GM21529 (cell line): ENCODE results near the gene APEH.

Experiments
- ATAC-seq: cut with Tn5 transposase; IDR thresholded peaks from one replicate; pipeline ENCODE4 v1.9.1; 2021; ENCODE audit not compliant: unreplicated experiment

APEH gene

GRCh38 chr3:49673715-49674496, at the start of gene APEH:
Gene APEH (plus strand): TSS chr3:49674351. CDS start chr3:49674402, 51 bp downstream.
- peak; percentile 82 for ATAC-seq

GRCh38 chr3:49625071-49625470, 49.1 kb upstream of the APEH start:
- no peak for ATAC-seq

DNA sequence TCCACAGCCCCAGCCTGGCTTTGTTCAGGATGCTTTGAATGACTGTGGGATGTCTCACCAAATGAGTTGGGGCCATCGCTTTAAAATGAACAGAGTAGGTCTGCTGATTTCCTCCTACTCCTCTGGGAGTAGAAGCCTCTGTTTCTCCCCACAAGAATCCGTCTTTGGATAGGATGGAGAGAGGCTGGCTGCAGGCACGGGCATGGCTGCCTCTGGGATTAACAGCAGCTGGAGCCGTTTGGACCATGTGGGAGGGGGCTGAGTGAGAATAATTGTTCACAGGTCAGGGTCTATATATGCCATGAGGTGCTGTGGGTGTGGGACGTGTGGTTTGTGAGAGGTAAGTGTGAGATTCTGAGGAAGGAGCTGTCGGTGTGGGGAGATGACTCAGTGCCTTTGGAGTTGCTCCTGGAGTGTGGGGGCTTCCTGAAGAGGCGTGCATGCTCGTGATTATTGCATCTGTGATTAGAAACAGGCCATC, 48.0 kb upstream of the APEH start:
- no peak for ATAC-seq

- ATAC-seq, result no peak
These were observed 47.4 kb upstream of the APEH start for GRCh38 chr3:49626796-49627195.

- no peak for ATAC-seq
These were observed 46.5 kb upstream of the APEH start for GRCh38 chr3:49627634-49628033.

DNA sequence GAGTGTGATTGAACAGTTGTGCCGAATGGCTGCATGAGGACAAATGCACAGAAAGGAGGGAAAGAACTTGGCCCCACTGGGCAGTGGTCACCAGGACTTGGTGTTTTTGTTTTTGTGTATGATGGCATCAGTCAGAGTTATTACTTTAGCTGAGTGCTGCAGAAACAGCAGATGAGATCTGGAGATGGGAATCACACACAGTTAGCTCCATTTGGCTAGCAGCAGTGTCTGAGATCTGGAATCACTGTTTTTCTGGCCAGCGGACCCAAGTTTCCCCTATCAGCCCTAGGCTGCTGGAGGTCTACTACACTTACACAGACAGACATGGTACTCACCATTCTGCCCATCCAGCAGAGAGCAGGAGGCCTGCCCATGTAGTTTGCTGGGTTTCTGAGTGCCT, 45.9 kb upstream of the APEH start:
- no peak for ATAC-seq

GRCh38 chr3:49629451-49629850, 44.7 kb upstream of the APEH start:
- ATAC-seq, result no peak

DNA sequence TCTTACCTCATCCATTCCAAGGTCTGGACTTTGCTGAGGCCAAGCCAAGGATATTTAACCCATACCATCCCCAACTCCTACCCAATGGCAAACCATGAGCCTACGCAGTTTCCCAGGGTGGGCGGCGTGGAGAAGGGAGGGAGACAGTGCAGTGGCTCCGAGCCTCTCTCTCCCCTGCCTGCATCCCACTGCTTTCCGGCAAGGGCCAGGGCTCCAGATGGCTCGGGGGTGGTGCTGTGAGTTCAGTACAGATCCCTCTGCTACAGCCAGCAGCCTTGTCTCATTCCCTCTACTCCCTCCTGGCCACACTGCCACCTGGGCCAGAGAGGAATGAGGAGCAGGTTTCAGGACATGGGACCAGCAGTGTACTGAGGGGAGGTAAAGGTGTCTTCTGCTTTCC, 44.3 kb upstream of the APEH start:
- no peak for ATAC-seq

DNA sequence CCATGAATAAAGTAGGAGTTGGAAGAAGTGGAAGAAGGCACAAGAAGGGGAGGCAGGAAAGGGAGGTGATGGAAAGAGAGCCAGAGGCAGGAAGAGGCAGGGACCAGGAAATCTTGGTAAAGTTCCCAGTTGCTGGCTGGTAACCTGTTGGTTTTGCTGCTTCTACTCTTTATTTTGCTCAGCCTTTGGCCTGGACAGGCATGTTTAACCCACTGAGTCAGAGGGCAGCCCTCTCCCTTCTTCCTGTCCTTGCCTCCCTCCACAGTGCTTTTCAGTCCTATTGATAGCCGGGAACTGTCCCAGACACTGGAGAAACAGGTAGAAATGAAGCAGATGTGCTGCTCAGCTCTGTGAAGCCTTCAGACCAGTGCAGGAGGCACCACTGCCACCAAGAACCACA, 43.4 kb upstream of the APEH start:
- no peak for ATAC-seq

GRCh38 chr3:49634736-49635135, 39.4 kb upstream of the APEH start:
- no peak for ATAC-seq

- ATAC-seq, result no peak
These were observed 37.1 kb upstream of the APEH start for GRCh38 chr3:49636883-49637609.

DNA sequence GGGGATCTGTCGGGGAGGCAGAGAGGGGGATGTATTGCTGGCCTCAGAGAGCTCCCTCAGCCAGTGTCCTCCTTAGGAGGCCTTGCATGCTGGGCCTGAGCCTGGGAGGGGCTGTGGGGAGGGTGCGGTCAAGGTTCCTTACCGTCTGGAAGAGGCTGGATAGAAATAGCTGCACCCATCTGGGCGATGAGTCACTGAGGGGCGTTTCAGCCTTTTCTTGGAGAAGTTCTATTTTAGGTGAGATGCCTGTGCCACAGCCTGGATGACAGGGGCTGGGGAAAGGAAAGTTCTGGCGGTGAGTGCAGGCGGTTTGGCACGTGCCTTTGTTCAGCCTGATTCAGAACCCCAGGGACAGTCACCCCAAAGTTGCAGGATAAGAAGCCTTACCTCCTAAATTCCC, 35.7 kb upstream of the APEH start:
- no peak for ATAC-seq

- ATAC-seq, result no peak
These were observed 34.6 kb upstream of the APEH start for GRCh38 chr3:49639551-49639950.

GRCh38 chr3:49641292-49641691, 32.9 kb upstream of the APEH start:
- ATAC-seq, result no peak

- no peak for ATAC-seq
These were observed 32.0 kb upstream of the APEH start for GRCh38 chr3:49641921-49642707.

DNA sequence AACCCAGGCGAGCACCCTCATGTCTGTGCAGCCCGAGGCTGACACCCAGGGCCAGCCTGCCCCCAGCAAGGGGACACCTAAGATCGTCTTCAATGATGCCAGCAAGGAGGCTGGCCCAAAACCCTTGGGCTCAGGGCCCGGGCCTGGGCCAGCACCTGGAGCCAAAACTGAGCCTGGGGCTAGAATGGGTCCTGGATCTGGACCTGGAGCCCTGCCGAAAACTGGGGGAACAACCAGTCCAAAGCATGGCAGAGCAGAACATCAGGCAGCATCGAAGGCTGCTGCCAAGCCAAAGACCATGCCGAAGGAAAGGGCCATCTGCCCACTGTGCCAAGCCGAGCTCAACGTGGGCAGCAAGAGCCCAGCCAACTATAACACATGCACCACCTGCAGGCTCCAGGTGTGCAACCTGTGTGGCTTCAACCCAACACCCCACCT, 31.4 kb upstream of the APEH start:
- ATAC-seq, result no peak

- ATAC-seq, result no peak
These were observed 29.5 kb upstream of the APEH start for GRCh38 chr3:49644684-49645083.

GRCh38 chr3:49646236-49646635, 27.9 kb upstream of the APEH start:
- no peak for ATAC-seq

DNA sequence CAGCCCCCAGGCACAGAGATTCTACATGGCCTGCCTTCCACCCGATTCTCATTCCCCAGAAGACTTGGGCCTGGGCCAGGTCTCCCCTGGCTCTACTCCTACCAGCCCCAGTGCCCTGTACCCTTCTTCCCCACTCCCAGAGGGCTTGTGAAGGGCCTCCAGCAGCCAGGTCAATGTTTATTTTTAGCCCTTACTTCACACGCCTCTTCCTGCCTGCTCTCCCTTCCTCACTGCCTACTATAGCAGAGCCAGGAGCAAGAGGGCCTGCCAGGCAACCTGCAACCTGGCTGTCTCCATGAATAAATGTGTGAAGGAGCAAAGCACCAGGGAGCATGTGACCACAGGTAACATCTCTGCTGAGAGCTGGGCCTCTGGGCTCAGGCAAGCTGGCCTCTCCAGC, 26.4 kb upstream of the APEH start:
- ATAC-seq, result no peak

GRCh38 chr3:49648354-49649019, 25.7 kb upstream of the APEH start:
- ATAC-seq, result no peak

GRCh38 chr3:49649576-49649975, 24.6 kb upstream of the APEH start:
- ATAC-seq, result no peak
